HG03159 (cell line): ENCODE data around the gene PARP16.
"Not testable (repeated sequence)": the region's sequence is repeated elsewhere in the genome, so short reads cannot be mapped to it uniquely, and the experiment has no call there.

ENCODE experiments used
- ATAC-seq: cut with Tn5 transposase; IDR thresholded peaks from one replicate; pipeline ENCODE4 v1.9.1; 2021; ENCODE audit warnings: mild to moderate bottlenecking, moderate library complexity; ENCODE audit not compliant: unreplicated experiment

Gene PARP16

GRCh38 chr15:65245096-65245856 lies 41.4 kb downstream of the PARP16 start:
- ATAC-seq: no peak

DNA sequence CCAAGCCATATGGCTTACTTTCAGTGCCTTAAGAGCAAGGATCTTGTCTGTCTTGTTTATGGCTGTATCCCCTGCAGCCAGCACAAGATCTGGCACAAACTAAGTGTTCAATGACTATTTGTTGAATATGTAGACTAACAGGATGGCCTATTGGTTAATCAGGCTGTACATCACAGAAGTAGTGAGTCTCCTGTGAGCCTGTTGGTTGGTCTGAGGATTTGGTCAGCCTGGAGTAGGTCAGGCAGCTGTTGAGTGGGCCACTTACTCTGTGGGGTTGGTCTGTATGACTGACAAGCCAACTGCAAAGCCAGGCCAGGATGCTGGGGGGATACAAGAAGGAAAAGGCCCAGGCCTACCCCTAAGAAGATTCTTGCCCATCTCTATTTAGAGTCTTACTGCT lies 42.0 kb downstream of the PARP16 start:
- no peak for ATAC-seq

GRCh38 chr15:65236443-65236842 lies 50.2 kb downstream of the PARP16 start:
- ATAC-seq: not testable (repeated sequence)

DNA sequence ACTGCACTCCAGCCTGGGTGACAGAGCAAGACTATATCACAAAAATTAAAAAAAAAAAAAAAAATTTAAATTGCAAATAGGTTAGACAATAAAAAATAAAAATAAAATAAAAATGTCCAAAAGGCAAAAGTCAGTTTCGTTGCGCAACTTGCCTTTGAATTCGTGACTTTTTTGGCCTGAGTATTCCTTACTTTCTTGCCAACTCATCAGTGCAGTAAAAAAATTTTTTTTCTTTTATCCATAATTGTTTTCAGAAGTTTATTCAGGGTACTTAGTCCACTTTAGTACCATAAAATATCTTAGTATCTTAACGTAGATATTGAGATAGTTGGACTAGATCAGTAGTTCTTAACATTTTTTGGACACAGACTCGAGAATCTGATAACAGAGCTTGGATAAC lies 53.0 kb downstream of the PARP16 start:
- ATAC-seq: no peak

DNA sequence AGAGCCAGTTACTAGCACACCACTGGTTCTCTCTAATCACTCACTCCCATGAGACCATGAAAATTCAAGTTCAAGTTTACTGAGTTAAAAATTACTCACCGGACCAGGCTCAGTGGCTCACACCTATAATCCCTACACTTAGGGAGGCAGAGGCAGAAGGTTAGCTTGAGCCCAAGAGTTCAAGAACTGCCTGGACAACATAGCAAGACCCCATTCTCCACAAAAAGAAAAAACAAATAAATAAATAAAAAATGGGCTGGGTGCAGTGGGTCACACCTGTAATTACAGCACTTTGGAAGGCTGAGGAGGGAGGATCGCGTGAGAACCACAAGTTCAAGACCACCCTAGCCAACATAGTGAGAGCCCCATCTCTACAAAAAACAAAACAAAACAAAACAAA lies 54.2 kb downstream of the PARP16 start:
- no peak for ATAC-seq

- ATAC-seq: no peak
Measured at GRCh38 chr15:65231306-65231705, 55.4 kb downstream of the PARP16 start.

DNA sequence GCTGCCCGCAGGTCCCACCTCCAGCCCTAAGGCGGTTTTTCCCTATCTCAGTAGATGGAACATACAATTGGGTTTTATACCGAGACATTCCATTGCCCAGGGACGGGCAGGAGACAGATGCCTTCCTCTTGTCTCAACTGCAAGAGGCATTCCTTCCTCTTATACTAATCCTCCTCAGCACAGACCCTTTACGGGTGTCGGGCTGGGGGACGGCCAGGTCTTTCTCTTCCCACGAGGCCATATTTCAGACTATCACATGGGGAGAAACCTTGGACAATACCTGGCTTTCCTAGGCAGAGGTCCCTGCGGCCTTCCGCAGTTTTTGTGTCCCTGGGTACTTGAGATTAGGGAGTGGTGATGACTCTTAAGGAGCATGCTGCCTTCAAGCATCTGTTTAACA lies 59.8 kb downstream of the PARP16 start:
- not testable (repeated sequence) for ATAC-seq

- ATAC-seq: no peak
Measured at GRCh38 chr15:65226221-65226620, 60.5 kb downstream of the PARP16 start.

GRCh38 chr15:65223996-65224395 lies 62.7 kb downstream of the PARP16 start:
- ATAC-seq: no peak

- ATAC-seq: no peak
Measured at GRCh38 chr15:65222891-65223290, 63.8 kb downstream of the PARP16 start.

- no peak for ATAC-seq
Measured at GRCh38 chr15:65221697-65222096, 65.0 kb downstream of the PARP16 start.

GRCh38 chr15:65219137-65219536 lies 67.5 kb downstream of the PARP16 start:
- no peak for ATAC-seq

- no peak for ATAC-seq
Measured at GRCh38 chr15:65217526-65218482, 68.9 kb downstream of the PARP16 start.

- no peak for ATAC-seq
Measured at GRCh38 chr15:65215496-65215895, 71.2 kb downstream of the PARP16 start.

DNA sequence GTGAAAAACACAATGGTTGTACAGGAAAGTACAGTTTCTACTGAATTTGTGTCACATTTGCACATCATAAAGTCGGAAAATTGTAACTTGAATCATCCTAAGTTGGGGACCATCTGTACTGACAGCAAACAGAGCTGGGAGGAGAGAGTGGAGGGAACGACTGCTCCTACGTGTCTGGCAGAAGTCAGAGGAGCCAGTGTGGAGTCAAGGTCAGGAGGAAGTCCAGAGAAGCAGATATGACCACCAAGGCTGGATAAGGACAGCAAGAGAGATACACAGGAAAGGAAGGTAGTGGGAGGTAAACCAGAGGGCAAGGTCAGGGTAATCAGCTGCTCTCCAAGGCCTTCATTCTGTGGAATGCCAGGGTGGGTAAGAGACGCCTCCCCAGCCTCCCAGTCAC lies 72.7 kb downstream of the PARP16 start:
- ATAC-seq: no peak

DNA sequence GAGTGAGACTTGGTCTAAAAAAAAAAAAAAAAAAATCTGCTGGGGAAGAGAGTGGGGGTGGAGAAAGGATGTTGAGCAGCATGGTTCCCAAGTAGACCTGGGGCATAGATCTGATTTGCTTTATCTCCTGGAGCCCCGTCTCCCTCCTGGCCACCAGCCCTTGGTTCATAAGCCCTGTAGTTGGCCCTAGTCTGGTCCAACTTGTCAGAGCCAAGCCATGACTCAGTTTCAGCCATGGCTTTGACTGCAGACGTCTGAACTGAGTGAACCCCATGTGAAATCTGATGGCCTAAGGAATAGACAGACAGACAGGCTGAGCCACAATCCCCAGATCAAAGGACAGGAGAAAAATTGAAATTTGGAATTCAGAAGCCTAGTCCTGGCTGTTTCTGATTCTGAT lies 73.4 kb downstream of the PARP16 start:
- no peak for ATAC-seq

GRCh38 chr15:65212097-65212496 lies 74.6 kb downstream of the PARP16 start:
- no peak for ATAC-seq

DNA sequence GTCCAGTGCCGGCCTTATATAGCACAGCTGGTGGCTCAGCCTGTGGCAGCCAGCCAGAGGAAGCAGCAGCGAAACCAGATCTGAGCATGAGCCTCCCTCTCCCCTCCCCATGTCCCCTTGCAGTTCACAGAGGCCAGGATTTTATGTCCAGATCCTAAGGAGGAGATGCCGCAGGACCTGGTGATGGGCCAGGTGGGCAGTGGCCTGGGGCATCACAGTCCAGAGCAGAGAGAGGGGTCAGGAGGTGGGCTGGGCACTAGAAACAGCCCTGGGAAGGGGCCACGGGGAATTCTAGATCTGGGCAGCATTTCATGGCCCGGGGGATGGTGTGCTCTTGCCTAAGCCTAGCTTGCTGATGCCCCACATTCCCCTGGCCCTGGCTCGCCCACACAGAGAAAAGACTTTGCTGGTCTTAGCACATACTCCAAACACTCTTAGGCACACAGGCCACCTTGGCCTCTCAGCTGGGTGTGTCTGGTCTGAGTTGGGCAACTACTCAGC lies 75.2 kb downstream of the PARP16 start:
- no peak for ATAC-seq

DNA sequence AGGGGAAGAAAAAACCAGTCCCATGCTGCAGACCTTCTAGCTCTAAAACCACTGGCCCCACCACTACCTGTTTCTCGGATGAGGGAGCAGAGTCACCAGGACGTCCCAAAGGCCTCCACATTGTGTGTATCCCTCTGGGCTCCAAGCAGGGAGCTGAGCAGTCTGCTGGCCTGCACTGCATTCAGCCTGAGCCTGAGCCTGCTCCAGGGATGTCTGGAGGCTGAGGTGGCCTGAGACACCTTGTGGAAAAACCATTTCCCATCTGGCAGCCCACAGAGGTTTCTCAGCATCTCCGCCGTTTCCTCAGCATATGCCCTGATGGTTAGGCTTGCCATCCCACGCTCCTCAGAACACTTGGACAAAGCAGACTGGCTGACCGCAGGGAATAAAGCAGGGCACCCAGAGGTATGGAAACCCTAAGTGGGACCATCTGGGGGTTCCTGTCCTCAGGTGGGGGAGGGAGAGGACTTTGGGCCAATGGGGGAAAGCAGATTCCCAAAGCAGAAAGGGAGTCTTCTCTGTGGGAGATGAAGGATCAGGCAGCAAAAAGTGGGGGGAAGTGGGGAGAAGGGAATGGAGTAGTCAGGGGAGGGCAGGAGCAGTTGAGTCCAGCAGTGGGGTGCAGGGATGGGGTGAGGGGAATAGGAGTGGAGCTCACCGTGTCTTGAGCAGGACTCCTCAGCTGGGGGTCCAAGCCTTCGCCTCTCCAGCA lies 75.8 kb downstream of the PARP16 start, which contains the start of gene CILP:
TSS of gene CILP (minus strand) at position 704 of the 712 bp plus-strand sequence. CDS start 1,718 bp downstream, outside the sequence.
- no peak for ATAC-seq

- no peak for ATAC-seq
Measured at GRCh38 chr15:65209701-65210643, 76.7 kb downstream of the PARP16 start.
